Left ventricle myocardium inferior (tissue), 1 donor: Measurements from ENCODE around the gene RPS16. TPM values are rescaled to one million over a fixed set of nuclear protein-coding genes. Genes with fewer than 3 reads are reported as not detected.

Experiments
- DNase-seq: peaks from one replicate; pipeline ENCODE4 v3.0.0-alpha.2; 2020
- H3K27ac ChIP-seq: fragments of 200-600 bp; replicated peaks from 2 replicates; pipeline ENCODE4 v1.8.0; 2021
- H3K27me3 ChIP-seq: fragments of 200-600 bp; 2 replicates; pipeline ENCODE4 v1.8.0; 2021; ENCODE audit warnings: low read depth
- H3K36me3 ChIP-seq: fragments of 200-600 bp; 2 replicates; pipeline ENCODE4 v1.8.0; 2021
- H3K4me1 ChIP-seq: fragments of 200-600 bp; 2 replicates; pipeline ENCODE4 v1.8.0; 2021
- H3K4me3 ChIP-seq: fragments of 200-600 bp; 2 replicates; pipeline ENCODE4 v1.8.0; 2021; ENCODE audit warnings: mild to moderate bottlenecking, moderate library complexity
- H3K9me3 ChIP-seq: fragments of 200-600 bp; replicated peaks from 2 replicates; pipeline ENCODE4 v1.8.0; 2021
- intact Hi-C: fragments of 100-400 bp; cut with micrococcal nuclease; formaldehyde crosslinking; loops from one replicate; pipeline ENCODE4 v1.11.0; 2022
- total RNA-seq: library from RNA; stranded (reverse); fragmentation: NEBNext Ultra II Directional; extraction: Animal tissue kit (Norgen Biotek cat#: 25700); gene quantifications from one replicate; pipeline ENCODE4 v1.2.1, GENCODE V29; 2021
- TF ChIP-seq, protein P1 (sequence below): fragments of 200-600 bp; IDR thresholded peaks from 2 replicates; pipeline ENCODE4 v1.8.0; 2021; ENCODE audit warnings: antibody characterized with exemption, mild to moderate bottlenecking, borderline replicate concordance
- donor health status: DM: no; HTN: yes; CAD: no; lungs with severe emphysema.

RPS16 gene
- total RNA-seq, 1 donor from 2014 or later, result 1,107 TPM

DNA sequence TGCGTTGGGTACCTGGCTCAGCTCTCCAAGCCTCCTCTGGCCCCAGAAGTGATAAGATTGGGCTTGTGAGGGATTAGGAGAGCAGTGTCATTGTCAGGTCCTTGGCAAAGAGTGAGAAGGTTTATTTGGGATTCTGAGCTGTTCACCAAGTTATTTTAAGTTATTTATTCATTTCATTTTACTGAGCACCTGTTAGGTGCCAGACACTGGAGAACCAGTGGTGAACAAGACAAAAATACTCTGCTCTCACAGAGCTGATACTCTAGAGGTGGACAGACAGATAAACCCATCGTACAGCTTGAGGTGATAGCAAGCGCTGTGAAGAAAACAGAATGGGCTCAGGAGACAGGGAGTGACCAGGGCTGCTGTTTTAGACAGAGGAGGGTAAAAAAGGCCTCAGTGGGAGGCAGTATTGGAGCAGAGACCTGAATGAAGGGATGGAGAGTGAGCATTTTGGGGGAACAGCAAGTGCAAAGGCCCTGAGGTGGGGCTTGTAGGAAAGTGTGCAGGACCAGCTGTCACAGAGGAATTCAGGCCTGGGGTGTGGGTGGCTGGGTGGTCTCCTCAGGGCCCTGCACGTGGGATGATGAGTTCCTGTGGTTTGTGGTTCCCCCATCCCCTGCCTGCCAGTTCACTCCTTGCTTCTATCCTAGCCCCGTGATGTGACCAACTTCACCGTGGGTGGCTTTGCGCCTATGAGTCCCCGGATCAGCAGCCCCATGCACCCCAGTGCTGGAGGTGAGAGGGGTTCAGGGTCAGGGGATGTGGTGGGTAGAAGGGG, 36.2 kb upstream of the RPS16 start:
- H3K4me1 ChIP-seq, result peaks cover 11% of the 10 kb centered on the region
- no peak for DNase-seq
- intact Hi-C loops, result no loop called here
- TF ChIP-seq, protein P1, sequence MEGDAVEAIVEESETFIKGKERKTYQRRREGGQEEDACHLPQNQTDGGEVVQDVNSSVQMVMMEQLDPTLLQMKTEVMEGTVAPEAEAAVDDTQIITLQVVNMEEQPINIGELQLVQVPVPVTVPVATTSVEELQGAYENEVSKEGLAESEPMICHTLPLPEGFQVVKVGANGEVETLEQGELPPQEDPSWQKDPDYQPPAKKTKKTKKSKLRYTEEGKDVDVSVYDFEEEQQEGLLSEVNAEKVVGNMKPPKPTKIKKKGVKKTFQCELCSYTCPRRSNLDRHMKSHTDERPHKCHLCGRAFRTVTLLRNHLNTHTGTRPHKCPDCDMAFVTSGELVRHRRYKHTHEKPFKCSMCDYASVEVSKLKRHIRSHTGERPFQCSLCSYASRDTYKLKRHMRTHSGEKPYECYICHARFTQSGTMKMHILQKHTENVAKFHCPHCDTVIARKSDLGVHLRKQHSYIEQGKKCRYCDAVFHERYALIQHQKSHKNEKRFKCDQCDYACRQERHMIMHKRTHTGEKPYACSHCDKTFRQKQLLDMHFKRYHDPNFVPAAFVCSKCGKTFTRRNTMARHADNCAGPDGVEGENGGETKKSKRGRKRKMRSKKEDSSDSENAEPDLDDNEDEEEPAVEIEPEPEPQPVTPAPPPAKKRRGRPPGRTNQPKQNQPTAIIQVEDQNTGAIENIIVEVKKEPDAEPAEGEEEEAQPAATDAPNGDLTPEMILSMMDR, result no peak
- H3K9me3 ChIP-seq, result no peaks in the 10 kb centered on the region
- no peak overlapping the region for H3K4me3 ChIP-seq
- H3K27me3 ChIP-seq, result no peaks in the 10 kb centered on the region
- H3K36me3 ChIP-seq, result peaks cover 93% of the 10 kb centered on the region
- no peak overlapping the region for H3K27ac ChIP-seq

DNA sequence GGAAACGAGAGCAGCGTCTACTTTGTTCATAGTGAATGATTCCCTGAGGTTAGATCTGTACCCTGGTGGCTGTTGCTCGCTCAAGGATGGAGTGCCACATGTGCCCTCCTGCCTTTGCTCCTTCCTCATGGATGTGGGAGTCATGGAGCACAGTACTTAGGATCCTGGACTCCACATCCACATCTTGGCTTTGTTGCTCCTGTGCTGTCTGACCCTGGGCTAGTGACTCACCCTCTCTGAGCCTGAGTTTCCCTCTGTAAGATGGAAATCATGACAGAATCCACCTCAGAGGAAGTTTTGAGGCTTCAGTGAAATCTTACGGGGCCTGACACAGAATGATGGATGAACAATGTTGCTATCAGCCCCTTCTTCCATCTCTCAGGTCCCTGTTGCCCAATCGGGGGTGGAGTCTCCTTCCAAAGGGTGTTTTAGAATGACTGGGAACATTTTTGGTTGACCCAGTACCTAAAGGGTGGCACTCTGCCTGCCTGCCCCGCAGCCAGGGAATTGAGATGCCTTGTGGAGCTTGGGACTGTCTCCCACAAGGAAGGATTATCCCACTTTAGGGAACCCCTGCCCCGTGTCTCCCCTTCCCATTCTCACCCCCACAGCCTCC, 35.1 kb upstream of the RPS16 start:
- Histone ChIP-seq H3K4me3 (no peak overlapping the region), H3K27ac (no peak overlapping the region), H3K9me3 (no peaks in the 10 kb centered on the region), H3K27me3 (no peaks in the 10 kb centered on the region), H3K4me1 (peaks cover 6% of the 10 kb centered on the region), H3K36me3 (peaks cover 98% of the 10 kb centered on the region)
- no peak for DNase-seq
- TF ChIP-seq, protein P1, result no peak
- intact Hi-C loops, result no loop called here

DNA sequence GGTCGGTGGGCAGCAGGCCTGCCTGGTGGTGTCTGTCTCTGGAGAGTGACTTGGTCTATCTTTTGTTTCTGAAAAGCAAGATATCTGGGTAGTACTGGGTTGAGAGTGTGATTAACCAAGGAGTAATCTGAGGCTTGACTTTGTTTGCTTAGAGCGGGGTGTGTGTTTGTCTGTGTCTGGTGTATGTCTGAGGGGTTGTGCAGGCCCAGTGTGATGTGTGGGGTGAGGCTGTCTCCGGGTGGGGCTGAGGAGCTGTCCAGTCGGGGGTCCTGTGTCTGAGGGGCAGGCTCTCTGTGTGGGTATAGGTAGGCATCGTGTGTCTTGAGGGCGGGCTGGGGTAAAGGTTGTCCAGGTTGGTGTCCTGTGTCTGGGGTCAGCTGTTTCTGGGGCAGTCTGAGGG, 33.8 kb upstream of the RPS16 start:
- TF ChIP-seq, protein P1, result no peak
- H3K4me3 ChIP-seq, result no peak overlapping the region
- no peaks in the 10 kb centered on the region for H3K27me3 ChIP-seq
- DNase-seq, result no peak
- H3K9me3 ChIP-seq, result no peaks in the 10 kb centered on the region
- H3K27ac ChIP-seq, result no peak overlapping the region
- H3K4me1 ChIP-seq, result no peaks in the 10 kb centered on the region
- intact Hi-C loops, result no loop called here
- H3K36me3 ChIP-seq, result peaks cover 100% of the 10 kb centered on the region

DNA sequence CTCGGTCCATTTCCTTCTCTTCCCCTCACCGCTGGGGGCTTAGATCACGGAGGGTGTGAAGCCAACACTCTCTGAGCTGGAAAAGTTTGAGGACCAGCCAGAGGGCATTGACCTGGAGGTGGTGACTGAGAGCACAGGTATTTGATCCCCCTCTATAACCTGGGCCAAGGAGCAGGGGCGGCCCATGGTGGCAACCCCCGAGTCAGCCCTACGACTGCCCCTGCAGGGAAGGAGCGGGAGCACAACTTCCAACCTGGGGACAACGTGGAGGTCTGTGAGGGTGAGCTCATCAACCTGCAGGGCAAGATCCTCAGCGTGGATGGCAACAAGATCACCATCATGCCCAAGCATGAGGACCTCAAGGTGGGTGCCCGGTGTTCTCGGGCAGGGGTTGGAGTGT, 33.3 kb upstream of the RPS16 start:
- TF ChIP-seq, protein P1, result no peak
- H3K4me1 ChIP-seq, result no peaks in the 10 kb centered on the region
- peaks cover 100% of the 10 kb centered on the region for H3K36me3 ChIP-seq
- H3K4me3 ChIP-seq, result no peak overlapping the region
- intact Hi-C loops, result no loop called here
- DNase-seq, result no peak
- no peaks in the 10 kb centered on the region for H3K27me3 ChIP-seq
- H3K27ac ChIP-seq, result no peak overlapping the region
- no peaks in the 10 kb centered on the region for H3K9me3 ChIP-seq

DNA sequence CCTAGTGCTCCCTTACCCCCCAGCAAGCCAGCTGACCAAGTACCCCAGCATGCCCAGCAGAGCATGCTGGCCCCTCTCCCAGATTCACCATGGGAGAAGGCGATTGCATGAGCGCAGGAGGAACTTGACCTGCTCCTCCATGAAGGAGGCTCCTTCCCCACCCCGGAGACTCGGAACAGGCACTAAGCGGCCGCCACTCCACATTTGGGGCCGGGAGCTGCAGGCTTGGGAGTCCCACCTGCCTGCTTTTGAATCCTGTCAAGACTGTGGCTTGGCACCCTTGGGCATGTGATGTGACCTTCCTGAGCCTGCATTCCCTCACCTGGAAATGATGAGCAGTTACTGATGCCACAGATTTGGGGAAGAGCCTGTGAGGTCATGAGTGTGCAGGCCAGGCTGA, 32.2 kb upstream of the RPS16 start:
- H3K36me3 ChIP-seq, result peaks cover 99% of the 10 kb centered on the region
- DNase-seq, result no peak
- no peaks in the 10 kb centered on the region for H3K9me3 ChIP-seq
- no peak overlapping the region for H3K4me3 ChIP-seq
- H3K27ac ChIP-seq, result no peak overlapping the region
- intact Hi-C loops, result no loop called here
- TF ChIP-seq, protein P1, result no peak
- no peaks in the 10 kb centered on the region for H3K4me1 ChIP-seq
- no peaks in the 10 kb centered on the region for H3K27me3 ChIP-seq
